OCI-LY1 (cell line): Measurements from ENCODE around the gene ANKMY1.

Experiments
- EZH2 ChIP-seq: fragments of 200-600 bp; sonication (generic), shearing (Covaris generic); IDR thresholded peaks from 2 replicates; pipeline ENCODE4 v1.8.0; 2017; ENCODE audit warnings: borderline replicate concordance, mixed run types, mild to moderate bottlenecking, antibody characterized with exemption, low read length, moderate library complexity, mixed read lengths
- TF ChIP-seq, protein P1 (sequence below): fragments of 200-600 bp; sonication (generic), shearing (Covaris generic); IDR thresholded peaks from 2 replicates; pipeline ENCODE4 v1.5.1; 2017; ENCODE audit warnings: mild to moderate bottlenecking, antibody characterized with exemption, low read length, moderate library complexity, mixed read lengths

DNA sequence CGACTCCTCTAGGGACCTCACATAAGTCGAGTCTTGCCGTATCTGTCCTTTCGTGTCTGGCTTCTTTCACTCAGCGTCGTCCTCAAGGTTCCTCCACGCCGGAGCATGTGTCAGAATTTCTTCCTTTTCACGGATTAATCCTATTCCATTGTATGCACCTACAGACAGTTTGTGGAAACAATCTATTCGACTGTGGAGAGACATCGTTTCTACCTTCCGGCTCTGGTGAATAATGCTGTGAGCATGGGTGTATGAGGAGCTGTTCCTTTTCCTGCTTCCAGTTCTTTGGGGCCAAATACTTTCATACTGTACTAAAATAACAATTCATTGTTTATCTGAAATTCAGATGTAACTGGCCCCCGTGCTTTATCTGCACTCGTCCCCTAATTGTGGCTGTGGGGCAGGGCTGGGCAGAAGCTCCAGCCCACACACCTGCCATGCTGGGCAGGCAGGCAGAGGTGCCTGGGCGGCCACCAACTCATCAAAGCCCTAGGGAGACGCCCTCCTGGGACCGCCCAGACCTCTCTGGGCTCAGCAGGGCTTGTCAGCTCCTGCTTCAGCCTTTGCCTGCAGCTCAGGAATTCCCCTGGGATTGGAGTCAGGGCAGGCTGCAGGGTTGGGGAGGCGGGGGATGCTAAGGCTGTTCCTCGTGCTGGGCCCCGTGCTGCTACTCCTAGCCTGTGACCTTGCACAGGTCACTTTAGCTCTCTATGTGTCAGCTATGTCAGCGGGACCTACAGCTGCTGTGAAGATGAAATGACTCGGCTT lies 107.8 kb downstream of the ANKMY1 start:
- TF ChIP-seq, protein P1, sequence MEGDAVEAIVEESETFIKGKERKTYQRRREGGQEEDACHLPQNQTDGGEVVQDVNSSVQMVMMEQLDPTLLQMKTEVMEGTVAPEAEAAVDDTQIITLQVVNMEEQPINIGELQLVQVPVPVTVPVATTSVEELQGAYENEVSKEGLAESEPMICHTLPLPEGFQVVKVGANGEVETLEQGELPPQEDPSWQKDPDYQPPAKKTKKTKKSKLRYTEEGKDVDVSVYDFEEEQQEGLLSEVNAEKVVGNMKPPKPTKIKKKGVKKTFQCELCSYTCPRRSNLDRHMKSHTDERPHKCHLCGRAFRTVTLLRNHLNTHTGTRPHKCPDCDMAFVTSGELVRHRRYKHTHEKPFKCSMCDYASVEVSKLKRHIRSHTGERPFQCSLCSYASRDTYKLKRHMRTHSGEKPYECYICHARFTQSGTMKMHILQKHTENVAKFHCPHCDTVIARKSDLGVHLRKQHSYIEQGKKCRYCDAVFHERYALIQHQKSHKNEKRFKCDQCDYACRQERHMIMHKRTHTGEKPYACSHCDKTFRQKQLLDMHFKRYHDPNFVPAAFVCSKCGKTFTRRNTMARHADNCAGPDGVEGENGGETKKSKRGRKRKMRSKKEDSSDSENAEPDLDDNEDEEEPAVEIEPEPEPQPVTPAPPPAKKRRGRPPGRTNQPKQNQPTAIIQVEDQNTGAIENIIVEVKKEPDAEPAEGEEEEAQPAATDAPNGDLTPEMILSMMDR, result no peak
- TF ChIP-seq EZH2, result no peak
